Fibroblast of skin of abdomen (primary cell): ENCODE results near the gene PLCXD1. TPM values are rescaled to one million over a fixed set of nuclear protein-coding genes. Genes with fewer than 3 reads are reported as not detected.
A peak's percentile ranks its signal among the peaks of the same experiment; 100 is the strongest.
"Not testable (repeated sequence)": the region's sequence is repeated elsewhere in the genome, so short reads cannot be mapped to it uniquely, and the experiment has no call there.

Source experiments
- DNase-seq: peaks from one replicate; pipeline ENCODE4 v3.0.0-alpha.2; 2013
- polyA plus RNA-seq, 2 experiments: library from polyadenylated mRNA; unstranded; fragments of 120-200 nt; gene quantifications; one replicate each; pipeline ENCODE4 v1.2.1, GENCODE V29; 2013; ENCODE audit not compliant: insufficient read length in 2 of 2

PLCXD1 gene
- 26.0 TPM for polyA plus RNA-seq (2013, experiment 1 of 2; ENCODE audit: insufficient read length)
- 26.4 TPM for polyA plus RNA-seq (2013, experiment 2 of 2; ENCODE audit: insufficient read length)

GRCh38 chrX:281166-281999 lies at the start of gene PLCXD1:
Gene PLCXD1, plus strand, starts transcription at chrX:281381. Its CDS starts 2,807 bp downstream, at chrX:284188.
- peak; percentile 72 for DNase-seq

- DNase-seq: not testable (repeated sequence)
These were observed 49.4 kb upstream of the PLCXD1 start for GRCh38 chrX:231637-232277.

GRCh38 chrX:232278-232655 lies 48.9 kb upstream of the PLCXD1 start:
- DNase-seq: not testable (repeated sequence)

- not testable (repeated sequence) for DNase-seq
These were observed 45.0 kb upstream of the PLCXD1 start for GRCh38 chrX:236201-236600.

- no peak for DNase-seq
These were observed 30.2 kb upstream of the PLCXD1 start for GRCh38 chrX:250965-251364.

GRCh38 chrX:251396-252243 lies 29.6 kb upstream of the PLCXD1 start:
- DNase-seq: not testable (repeated sequence)

GRCh38 chrX:252244-252956 lies 28.8 kb upstream of the PLCXD1 start:
- no peak for DNase-seq

- no peak for DNase-seq
These were observed 28.3 kb upstream of the PLCXD1 start for GRCh38 chrX:252957-253291.

- no peak for DNase-seq
These were observed 27.5 kb upstream of the PLCXD1 start for GRCh38 chrX:253451-254297.

GRCh38 chrX:254630-255215 lies 26.5 kb upstream of the PLCXD1 start:
- no peak for DNase-seq

- no peak for DNase-seq
These were observed 25.3 kb upstream of the PLCXD1 start for GRCh38 chrX:255923-256331.

GRCh38 chrX:257054-257453 lies 24.1 kb upstream of the PLCXD1 start:
- not testable (repeated sequence) for DNase-seq

- DNase-seq: no peak
These were observed 23.4 kb upstream of the PLCXD1 start for GRCh38 chrX:257681-258289.

- DNase-seq: no peak
These were observed 22.7 kb upstream of the PLCXD1 start for GRCh38 chrX:258291-259040.

- no peak for DNase-seq
These were observed 21.4 kb upstream of the PLCXD1 start for GRCh38 chrX:259692-260355.

GRCh38 chrX:261167-261918 lies 19.8 kb upstream of the PLCXD1 start:
- DNase-seq: peak; percentile 55

GRCh38 chrX:261919-262352 lies 19.2 kb upstream of the PLCXD1 start:
- no peak for DNase-seq

- no peak for DNase-seq
These were observed 18.7 kb upstream of the PLCXD1 start for GRCh38 chrX:262381-262909.
